ENCODE measurements around the gene GLG1.

GLG1 gene

DNA sequence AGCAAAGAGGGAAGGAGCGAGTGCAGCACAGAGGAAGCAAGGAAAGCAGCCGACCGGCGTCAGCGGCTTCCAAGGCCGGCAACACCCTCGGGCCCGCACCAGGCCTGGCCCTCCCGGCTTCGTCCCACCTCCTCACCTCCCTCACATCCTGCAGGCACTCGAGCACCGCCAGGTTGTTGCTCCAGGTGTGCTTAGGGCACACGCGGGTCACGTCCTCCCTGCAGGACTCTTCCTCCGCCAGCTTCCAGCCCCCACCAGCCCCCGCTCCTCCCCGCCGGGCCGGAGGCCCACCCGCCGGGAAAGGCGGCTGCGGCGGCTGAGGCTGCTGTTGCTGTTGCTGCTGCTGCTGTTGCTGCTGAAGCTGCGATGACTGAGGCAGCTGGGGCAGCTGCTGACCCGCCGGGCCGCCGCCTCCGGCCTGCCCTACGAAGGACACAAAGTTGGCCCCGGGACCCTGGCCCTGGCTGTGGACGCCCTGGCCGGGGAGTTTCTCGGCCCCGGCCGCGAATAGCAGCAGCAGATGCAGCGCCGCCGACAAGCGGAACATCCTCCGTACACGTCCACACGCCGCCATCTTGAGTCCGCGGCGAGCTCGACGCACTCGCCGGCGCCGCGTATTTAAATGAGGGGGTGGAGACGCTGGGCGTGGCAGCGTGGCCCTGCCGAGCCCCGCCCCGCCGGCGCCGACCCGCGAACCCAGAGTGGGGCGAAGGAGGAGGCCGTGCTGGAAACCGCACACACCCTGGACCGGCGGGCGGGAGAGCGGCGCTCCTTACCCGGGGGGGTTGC is at the start of gene GLG1:
TSS of gene GLG1 (minus strand) at position 594 of the 789 bp plus-strand sequence. CDS start at position 574, 20 bp downstream.
- peak; percentile 93 for DNase-seq (ENCODE audit: low read depth)

GRCh38 chr16:74654536-74655050 is 47.7 kb upstream of the GLG1 start:
- DNase-seq (ENCODE audit: low read depth) = no peak

- DNase-seq (ENCODE audit: low read depth) = peak; percentile 37
Measured at GRCh38 chr16:74652883-74653282, 46.0 kb upstream of the GLG1 start.

DNA sequence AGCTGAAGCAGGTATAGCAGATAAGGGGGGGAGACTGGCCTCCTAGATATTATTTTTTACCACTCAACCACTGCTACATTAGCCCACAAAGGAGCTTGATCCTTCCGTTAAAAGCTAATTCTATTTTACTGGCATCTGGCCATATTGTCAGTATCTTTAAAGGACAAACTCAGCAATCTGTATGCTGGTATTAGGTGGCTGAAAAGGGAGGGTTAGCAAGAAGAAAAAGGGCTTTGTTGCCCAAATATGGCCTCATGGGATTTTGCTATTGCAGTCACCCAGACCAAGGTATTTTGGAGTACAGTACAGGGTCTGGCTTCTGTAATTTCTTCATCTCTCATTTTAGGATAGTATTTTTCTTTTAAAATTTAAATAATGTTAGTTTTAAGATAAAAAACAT is 45.3 kb upstream of the GLG1 start:
- no peak for DNase-seq (ENCODE audit: low read depth)

DNA sequence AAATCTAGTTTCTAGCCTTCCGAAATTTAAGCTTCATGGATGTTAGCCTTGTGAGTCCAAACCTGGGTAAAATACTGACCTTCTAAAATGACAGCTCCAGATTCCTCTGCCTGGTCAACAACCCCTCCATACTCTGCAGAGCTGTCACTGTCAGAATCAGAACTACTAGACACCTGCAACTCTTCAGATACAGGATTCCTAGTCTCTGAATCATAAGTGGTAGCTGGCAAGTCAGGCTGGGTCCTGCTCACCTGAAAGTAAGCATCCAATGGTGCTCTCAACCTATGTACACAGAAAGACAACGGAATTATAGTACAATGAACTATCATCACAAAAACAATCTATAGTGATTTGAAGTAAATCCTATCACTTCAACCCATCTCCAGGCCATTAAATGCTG is 44.9 kb upstream of the GLG1 start:
- DNase-seq (ENCODE audit: low read depth) = no peak

DNA sequence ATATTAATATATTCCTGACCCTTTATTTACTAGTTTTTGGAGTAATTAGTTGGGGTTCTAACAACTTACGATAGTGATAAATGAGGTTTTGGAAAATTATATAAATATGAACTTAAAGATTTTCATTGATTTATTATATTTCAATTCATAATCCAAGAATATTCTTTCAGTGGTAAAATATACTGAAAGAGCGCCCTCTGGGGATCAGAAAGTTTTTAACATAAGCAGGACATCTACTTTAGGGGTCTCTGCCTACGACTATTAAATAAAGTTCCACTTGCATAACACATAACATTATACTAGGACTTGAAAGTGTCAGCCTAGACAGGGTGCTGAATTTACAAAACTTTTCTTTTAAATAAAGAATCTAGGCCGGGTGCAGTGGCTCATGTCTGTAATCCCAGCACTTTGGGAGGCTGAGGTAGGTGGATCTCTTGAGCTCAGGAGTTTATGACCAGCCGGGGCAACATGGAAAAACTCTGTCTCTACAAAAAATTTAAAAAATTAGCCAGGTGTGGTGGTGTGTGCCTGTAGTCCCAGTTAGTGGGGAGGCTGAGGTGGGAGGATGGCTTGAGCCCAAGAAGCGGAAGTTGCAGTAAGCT is 44.2 kb upstream of the GLG1 start:
- DNase-seq (ENCODE audit: low read depth) = no peak

GRCh38 chr16:74649839-74650504 is 43.1 kb upstream of the GLG1 start:
- no peak for DNase-seq (ENCODE audit: low read depth)

DNA sequence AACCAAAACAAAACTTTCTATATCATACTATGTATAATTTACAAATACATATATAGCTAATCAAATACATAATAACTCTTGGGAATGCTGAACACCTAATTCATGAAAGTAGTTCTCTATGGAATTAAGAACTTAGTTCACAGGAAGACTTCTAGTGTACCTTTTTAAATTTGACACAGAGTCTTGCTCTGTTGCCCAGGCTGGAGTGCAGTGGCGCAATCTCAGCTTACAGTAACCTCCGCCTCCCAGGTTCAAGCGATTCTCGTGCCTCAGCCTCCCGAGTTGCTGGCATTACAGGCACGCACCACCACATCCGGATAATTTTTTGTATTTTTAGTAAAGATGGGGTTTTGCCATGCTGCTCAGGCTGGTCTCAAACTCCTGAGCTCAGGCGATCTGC is 35.1 kb upstream of the GLG1 start:
- DNase-seq (ENCODE audit: low read depth) = no peak

GRCh38 chr16:74637742-74638453 is 31.0 kb upstream of the GLG1 start:
- no peak for DNase-seq (ENCODE audit: low read depth)

DNA sequence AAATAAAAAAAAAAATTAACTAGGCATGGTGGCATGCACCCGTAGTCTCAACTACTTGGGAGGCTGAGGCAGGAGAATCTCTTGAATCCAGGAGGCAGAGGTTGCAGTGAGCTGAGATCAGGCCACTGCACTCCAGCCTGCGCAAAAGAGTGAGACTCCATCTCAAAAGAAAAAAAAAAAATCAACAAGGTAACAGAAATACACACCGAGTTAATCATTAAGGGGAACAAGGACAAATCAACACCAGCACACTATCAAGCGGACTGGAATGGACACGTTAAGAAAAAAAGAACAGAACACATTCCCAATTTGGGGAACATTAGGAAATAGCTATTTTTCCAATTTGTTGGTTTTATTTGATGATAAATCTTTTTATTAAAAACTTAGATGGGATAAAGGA is 28.4 kb upstream of the GLG1 start:
- DNase-seq (ENCODE audit: low read depth) = no peak

GRCh38 chr16:74633686-74634085 is 26.8 kb upstream of the GLG1 start:
- DNase-seq (ENCODE audit: low read depth) = no peak

GRCh38 chr16:74627506-74628220 is 20.7 kb upstream of the GLG1 start:
- DNase-seq (ENCODE audit: low read depth) = no peak

GRCh38 chr16:74626741-74627416 is 20.0 kb upstream of the GLG1 start:
- DNase-seq (ENCODE audit: low read depth) = no peak

DNA sequence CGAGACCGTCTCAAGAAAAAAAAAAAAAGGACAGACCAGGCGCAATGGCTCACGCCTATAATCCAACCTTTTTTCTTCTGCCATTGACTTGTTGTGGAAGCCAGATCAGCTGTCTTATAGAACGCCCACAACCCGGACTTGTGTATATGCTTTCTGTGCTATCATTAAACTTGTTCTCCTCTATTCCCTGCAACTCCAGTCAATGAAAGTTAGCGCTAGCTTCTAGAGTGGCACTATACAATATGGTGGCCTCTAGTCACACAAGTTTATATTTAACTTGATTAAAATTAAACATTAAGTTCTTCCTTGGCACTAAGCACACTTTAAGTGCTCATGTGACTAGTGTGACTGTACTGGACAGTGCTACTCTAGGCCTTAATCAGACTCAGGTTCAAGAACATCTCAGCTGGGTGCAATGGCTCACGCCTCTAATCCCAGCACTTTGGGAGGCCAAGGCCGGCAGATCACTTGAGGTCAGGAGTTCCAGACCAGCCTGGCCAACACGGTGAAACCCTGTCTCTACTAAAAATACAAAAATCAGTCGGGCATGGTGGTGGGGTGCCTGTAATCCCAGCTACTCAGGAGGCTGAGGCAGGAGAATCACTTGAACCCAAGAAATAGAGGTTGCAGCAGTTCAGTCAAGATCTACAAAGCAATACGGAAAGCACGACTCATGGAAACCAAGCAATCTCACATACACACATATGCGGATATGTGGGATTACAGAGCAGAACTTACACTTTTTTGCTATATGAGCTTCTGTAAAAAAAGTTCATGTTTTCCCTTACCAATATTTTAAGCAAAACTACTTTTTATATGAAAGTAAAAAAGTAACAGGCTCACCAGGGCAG is 18.8 kb upstream of the GLG1 start:
- no peak for DNase-seq (ENCODE audit: low read depth)

DNA sequence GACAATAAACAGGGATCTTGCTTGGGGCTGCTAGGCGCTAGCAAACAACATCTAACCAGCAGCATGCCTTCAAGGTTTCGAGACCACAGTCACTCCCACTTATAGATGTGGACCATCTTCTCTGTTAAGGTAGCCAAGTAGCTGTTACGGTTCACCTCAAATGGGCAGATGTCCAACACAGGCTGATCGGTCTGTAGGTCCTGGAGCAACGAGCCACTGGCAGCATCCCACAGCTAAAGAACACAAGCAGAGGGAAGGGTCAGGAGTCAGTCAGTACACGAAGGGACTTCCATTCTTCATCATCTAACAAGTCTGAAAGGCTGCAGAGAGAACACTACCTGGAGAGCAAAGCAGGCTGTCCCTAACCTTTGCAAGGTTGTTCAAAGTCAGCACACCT is 16.9 kb upstream of the GLG1 start:
- DNase-seq (ENCODE audit: low read depth) = no peak

DNA sequence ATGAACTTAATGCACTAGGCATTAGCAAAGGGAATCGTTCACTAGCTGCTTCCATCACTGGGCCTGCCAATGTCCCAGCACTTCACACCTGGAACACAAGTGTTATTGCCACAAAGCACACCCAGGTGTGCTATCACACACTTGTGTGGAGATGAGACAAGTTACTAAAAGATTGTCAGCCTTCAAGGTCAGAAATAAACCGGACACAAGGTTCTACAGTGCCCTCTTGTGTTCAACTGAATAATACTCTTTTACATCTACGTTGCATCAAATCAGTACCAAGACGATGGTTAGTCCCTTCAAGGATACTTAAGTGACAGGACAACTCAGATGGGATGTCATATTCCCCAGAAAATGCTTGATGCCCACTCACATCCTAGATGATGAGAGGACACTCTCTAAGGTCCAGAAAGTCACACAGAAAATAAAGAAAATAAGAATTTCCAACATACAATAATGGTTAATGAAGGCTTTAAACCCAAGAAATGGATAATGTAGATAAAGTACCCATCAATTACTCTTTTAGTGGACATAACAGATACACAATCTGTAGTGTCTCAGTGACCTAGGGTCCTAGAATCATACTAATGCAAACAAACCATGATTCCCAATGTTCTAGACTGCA is 16.4 kb upstream of the GLG1 start:
- peak; percentile 60 for DNase-seq (ENCODE audit: low read depth)

GRCh38 chr16:74622005-74622404 is 15.1 kb upstream of the GLG1 start:
- DNase-seq (ENCODE audit: low read depth) = no peak

GRCh38 chr16:74617206-74617788 is 10.4 kb upstream of the GLG1 start:
- DNase-seq (ENCODE audit: low read depth) = no peak

GRCh38 chr16:74611721-74612120 is 4.8 kb upstream of the GLG1 start:
- peak; percentile 88 for DNase-seq (ENCODE audit: low read depth)
